Activated naive CD8-positive, alpha-beta T cell (primary cell): ENCODE data around the gene DCLK2.

Experiments used
- H3K27ac Mint-ChIP-seq: one replicate; pipeline ENCODE4 v1.8.0; 2021; ENCODE audit warnings: mixed read lengths
- H3K27me3 Mint-ChIP-seq: one replicate; pipeline ENCODE4 v1.8.0; 2021; ENCODE audit warnings: mixed read lengths
- H3K36me3 Mint-ChIP-seq: one replicate; pipeline ENCODE4 v1.8.0; 2021; ENCODE audit warnings: mixed read lengths
- H3K4me1 Mint-ChIP-seq: one replicate; pipeline ENCODE4 v1.8.0; 2021; ENCODE audit warnings: low read depth, mixed read lengths
- H3K4me3 Mint-ChIP-seq: one replicate; pipeline ENCODE4 v1.8.0; 2021; ENCODE audit warnings: mild to moderate bottlenecking, mixed read lengths
- H3K9me3 Mint-ChIP-seq: one replicate; pipeline ENCODE4 v1.8.0; 2021; ENCODE audit warnings: low read depth, mixed read lengths

The DCLK2 gene

GRCh38 chr4:150235317-150235716 is 157.1 kb downstream of the DCLK2 start:
- peaks cover 7% of the 10 kb centered on the region for H3K27me3 Mint-ChIP-seq
- no peak overlapping the region for H3K4me3 Mint-ChIP-seq
- H3K9me3 Mint-ChIP-seq = no peaks in the 10 kb centered on the region
- no peak overlapping the region for H3K27ac Mint-ChIP-seq
- H3K36me3 Mint-ChIP-seq = no peaks in the 10 kb centered on the region
- no peaks in the 10 kb centered on the region for H3K4me1 Mint-ChIP-seq

- H3K27me3 Mint-ChIP-seq = peaks cover 7% of the 10 kb centered on the region
- H3K27ac Mint-ChIP-seq = no peak overlapping the region
- H3K4me3 Mint-ChIP-seq = no peak overlapping the region
- H3K4me1 Mint-ChIP-seq = no peaks in the 10 kb centered on the region
- no peaks in the 10 kb centered on the region for H3K9me3 Mint-ChIP-seq
- no peaks in the 10 kb centered on the region for H3K36me3 Mint-ChIP-seq
These were observed 157.6 kb downstream of the DCLK2 start for GRCh38 chr4:150235808-150236271.

DNA sequence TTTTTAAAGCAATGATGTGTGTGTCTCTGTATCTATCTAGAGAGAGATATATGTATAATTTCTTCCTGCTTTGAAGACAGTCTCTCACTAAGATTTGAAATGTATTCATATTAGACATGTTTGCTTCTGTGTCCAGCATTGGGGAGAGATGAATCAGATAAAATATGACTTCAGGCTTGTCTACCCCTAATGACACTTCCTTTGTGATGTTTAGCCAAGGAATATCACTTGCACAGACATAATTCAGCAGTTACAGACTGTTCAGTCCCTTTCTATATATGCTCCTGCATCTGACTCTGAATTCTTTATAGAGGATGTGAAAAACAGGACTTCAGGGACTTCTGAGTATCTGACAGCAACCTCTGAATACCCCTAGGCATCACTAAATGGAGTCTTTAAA is 158.4 kb downstream of the DCLK2 start:
- Mint-ChIP-seq H3K4me3 (no peak overlapping the region), H3K9me3 (no peaks in the 10 kb centered on the region), H3K27ac (no peak overlapping the region), H3K36me3 (no peaks in the 10 kb centered on the region), H3K4me1 (no peaks in the 10 kb centered on the region), H3K27me3 (peaks cover 7% of the 10 kb centered on the region)

DNA sequence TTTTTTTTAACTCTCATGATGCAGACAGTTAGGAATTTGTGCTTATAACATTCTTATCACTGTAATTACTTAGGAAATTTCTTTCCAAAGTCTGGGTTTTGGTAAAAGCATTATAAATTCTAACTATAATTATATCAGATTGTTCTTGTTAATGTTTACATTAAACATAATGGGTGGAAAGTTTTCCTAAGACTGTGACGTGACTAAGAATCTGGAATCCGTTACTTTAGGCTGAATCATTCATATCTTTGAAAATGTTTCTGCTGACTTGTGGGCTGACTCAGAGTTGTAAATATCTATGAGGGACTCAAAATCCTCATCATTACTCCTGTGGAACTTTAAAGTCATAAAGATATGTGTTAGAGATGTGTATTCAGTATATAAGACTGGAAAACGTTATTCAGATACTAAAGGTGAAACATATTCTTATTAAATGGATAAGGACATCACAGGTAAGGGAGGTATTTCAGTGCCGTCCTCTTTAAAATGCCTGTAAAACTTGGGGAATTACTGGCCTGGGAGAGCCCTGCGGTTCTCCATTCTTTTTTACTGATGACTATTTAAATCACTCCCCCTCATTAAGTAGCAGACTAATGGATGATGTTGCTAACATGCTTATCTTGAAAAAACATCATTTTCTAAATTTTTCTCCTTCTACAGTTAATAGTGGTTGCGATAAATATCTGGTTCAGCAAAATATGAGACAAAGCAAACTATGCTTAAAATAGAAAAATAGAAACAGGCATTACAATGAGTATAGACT is 159.0 kb downstream of the DCLK2 start:
- no peaks in the 10 kb centered on the region for H3K9me3 Mint-ChIP-seq
- no peak overlapping the region for H3K4me3 Mint-ChIP-seq
- no peaks in the 10 kb centered on the region for H3K4me1 Mint-ChIP-seq
- H3K36me3 Mint-ChIP-seq = no peaks in the 10 kb centered on the region
- H3K27me3 Mint-ChIP-seq = peaks cover 7% of the 10 kb centered on the region
- H3K27ac Mint-ChIP-seq = no peak overlapping the region

- Mint-ChIP-seq H3K4me1 (no peaks in the 10 kb centered on the region), H3K9me3 (no peaks in the 10 kb centered on the region), H3K27ac (no peak overlapping the region), H3K4me3 (no peak overlapping the region), H3K27me3 (peaks cover 7% of the 10 kb centered on the region), H3K36me3 (no peaks in the 10 kb centered on the region)
These were observed 160.3 kb downstream of the DCLK2 start for GRCh38 chr4:150238591-150238990.

- no peaks in the 10 kb centered on the region for H3K4me1 Mint-ChIP-seq
- no peak overlapping the region for H3K27ac Mint-ChIP-seq
- peaks cover 7% of the 10 kb centered on the region for H3K27me3 Mint-ChIP-seq
- no peak overlapping the region for H3K4me3 Mint-ChIP-seq
- H3K36me3 Mint-ChIP-seq = no peaks in the 10 kb centered on the region
- H3K9me3 Mint-ChIP-seq = no peaks in the 10 kb centered on the region
These were observed 161.8 kb downstream of the DCLK2 start for GRCh38 chr4:150240011-150240410.

DNA sequence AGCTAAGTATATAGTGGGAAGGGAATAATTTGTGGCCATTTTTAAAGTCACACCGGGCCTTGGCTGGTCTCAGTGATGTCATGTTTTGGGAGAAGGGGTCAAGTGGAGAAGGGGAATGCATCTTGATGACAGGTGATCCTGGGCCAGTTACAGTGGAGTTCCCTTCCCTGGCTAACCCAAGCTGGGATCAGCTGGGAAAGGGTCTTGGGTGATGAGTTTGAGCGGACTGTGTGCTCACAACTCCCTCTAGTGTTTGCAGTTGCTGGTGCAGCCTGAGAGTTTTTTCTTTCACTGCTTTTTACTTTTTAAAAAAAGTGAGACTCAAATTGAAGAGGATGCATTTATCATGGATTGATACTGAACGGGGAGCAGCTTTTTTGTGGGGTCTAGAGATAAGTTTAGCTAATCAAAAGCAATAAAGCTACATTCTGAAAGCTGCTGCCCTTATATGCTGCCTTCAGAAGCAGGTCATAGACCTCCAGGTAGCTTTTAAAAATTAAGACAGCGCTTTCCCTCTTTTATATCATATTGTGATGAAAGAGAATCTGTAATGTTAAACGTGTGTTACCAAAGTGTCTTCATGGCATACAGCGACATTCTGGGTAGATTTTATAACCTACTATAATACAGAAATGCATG is 164.7 kb downstream of the DCLK2 start:
- H3K27me3 Mint-ChIP-seq = peaks cover 2% of the 10 kb centered on the region
- no peaks in the 10 kb centered on the region for H3K4me1 Mint-ChIP-seq
- no peaks in the 10 kb centered on the region for H3K36me3 Mint-ChIP-seq
- no peak overlapping the region for H3K27ac Mint-ChIP-seq
- H3K9me3 Mint-ChIP-seq = no peaks in the 10 kb centered on the region
- H3K4me3 Mint-ChIP-seq = no peak overlapping the region

DNA sequence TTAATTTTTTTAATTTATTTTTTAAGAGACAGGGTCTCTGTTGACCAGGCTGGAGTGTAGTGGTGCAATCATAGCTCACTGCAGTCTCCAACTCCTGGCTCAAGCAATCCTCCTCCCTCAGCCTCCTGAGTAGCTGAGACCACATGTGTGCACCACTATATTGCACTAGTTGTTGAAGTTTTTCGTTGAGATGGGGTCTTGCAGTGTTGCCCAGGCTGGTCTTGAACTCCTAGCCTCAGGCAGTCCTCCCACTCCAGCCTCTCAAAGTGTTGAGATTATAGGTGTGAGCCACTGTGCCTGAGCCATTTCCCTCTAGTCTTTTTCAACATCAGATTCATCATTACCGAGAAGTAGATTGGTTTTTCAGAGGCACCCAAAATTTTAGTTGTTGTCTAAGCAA is 165.7 kb downstream of the DCLK2 start:
- no peak overlapping the region for H3K4me3 Mint-ChIP-seq
- H3K27ac Mint-ChIP-seq = no peak overlapping the region
- no peaks in the 10 kb centered on the region for H3K9me3 Mint-ChIP-seq

GRCh38 chr4:150244600-150244999 is 166.4 kb downstream of the DCLK2 start:
- H3K27ac Mint-ChIP-seq = no peak overlapping the region
- no peaks in the 10 kb centered on the region for H3K9me3 Mint-ChIP-seq
- no peaks in the 10 kb centered on the region for H3K4me1 Mint-ChIP-seq
- H3K36me3 Mint-ChIP-seq = no peaks in the 10 kb centered on the region
- H3K4me3 Mint-ChIP-seq = no peak overlapping the region
- H3K27me3 Mint-ChIP-seq = peaks cover 2% of the 10 kb centered on the region

More for the DNA sequence above, 165.7 kb downstream of the DCLK2 start:
- Mint-ChIP-seq H3K27me3 (peaks cover 2% of the 10 kb centered on the region), H3K36me3 (no peaks in the 10 kb centered on the region), H3K4me1 (no peaks in the 10 kb centered on the region)

- H3K36me3 Mint-ChIP-seq = no peaks in the 10 kb centered on the region
- no peaks in the 10 kb centered on the region for H3K4me1 Mint-ChIP-seq
- no peaks in the 10 kb centered on the region for H3K9me3 Mint-ChIP-seq
- no peak overlapping the region for H3K27ac Mint-ChIP-seq
- no peak overlapping the region for H3K4me3 Mint-ChIP-seq
- H3K27me3 Mint-ChIP-seq = peaks cover 2% of the 10 kb centered on the region
These were observed 168.9 kb downstream of the DCLK2 start for GRCh38 chr4:150247184-150247583.

DNA sequence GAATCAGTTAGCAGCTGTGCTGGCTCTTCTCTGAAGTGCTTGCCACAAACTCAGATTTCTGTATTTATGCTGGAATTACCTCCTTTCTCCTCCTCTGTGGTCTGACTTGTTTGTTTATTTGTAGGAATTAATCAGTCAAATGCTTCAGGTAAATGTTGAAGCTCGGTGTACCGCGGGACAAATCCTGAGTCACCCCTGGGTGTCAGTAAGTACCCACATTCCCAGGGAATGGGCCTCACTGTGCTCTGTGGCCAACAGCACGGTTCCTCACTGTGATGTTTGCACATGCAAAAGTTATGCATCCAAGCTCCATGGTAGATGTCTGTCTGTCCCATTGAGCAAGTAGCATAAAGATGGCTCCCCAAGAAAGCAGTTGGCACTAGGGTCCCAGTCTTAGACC is 169.9 kb downstream of the DCLK2 start:
- Mint-ChIP-seq H3K36me3 (no peaks in the 10 kb centered on the region), H3K4me1 (no peaks in the 10 kb centered on the region), H3K4me3 (no peak overlapping the region), H3K9me3 (no peaks in the 10 kb centered on the region), H3K27me3 (peaks cover 2% of the 10 kb centered on the region), H3K27ac (no peak overlapping the region)

- H3K27ac Mint-ChIP-seq = no peak overlapping the region
- peaks cover 2% of the 10 kb centered on the region for H3K27me3 Mint-ChIP-seq
- no peak overlapping the region for H3K4me3 Mint-ChIP-seq
- no peaks in the 10 kb centered on the region for H3K9me3 Mint-ChIP-seq
- H3K36me3 Mint-ChIP-seq = no peaks in the 10 kb centered on the region
- H3K4me1 Mint-ChIP-seq = no peaks in the 10 kb centered on the region
These were observed 172.2 kb downstream of the DCLK2 start for GRCh38 chr4:150250293-150250997.

DNA sequence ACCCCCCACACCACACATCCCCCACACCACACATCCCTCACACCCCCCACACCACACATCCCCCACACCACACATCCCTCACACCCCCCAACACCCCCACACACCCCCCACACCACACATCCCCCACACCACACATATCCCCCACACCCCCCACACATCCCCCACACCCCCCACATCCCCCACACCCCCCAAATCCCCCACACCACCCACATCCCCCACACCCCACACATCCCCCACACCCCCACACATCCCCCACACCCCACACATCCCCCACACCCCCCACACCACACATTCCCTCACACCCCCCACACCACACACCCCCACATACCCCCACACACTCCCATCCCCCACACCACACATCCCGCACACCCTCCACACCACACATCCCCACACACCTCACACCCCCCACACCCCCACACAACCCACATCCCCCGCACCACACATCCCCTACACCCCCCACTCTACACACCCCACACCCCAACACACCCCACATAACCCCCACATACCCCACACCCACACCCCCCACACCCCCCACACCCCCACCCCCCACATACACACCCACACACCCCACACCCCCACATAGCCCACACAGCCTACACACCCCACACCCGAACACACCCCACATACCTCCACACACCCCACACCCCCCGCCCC is 172.9 kb downstream of the DCLK2 start:
- Mint-ChIP-seq H3K4me1 (no peaks in the 10 kb centered on the region), H3K9me3 (no peaks in the 10 kb centered on the region), H3K4me3 (no peak overlapping the region), H3K27me3 (peaks cover 2% of the 10 kb centered on the region), H3K36me3 (no peaks in the 10 kb centered on the region), H3K27ac (no peak overlapping the region)

- no peaks in the 10 kb centered on the region for H3K27me3 Mint-ChIP-seq
- H3K4me3 Mint-ChIP-seq = no peak overlapping the region
- H3K4me1 Mint-ChIP-seq = no peaks in the 10 kb centered on the region
- no peaks in the 10 kb centered on the region for H3K9me3 Mint-ChIP-seq
- no peak overlapping the region for H3K27ac Mint-ChIP-seq
- no peaks in the 10 kb centered on the region for H3K36me3 Mint-ChIP-seq
These were observed 173.5 kb downstream of the DCLK2 start for GRCh38 chr4:150251752-150252190.

DNA sequence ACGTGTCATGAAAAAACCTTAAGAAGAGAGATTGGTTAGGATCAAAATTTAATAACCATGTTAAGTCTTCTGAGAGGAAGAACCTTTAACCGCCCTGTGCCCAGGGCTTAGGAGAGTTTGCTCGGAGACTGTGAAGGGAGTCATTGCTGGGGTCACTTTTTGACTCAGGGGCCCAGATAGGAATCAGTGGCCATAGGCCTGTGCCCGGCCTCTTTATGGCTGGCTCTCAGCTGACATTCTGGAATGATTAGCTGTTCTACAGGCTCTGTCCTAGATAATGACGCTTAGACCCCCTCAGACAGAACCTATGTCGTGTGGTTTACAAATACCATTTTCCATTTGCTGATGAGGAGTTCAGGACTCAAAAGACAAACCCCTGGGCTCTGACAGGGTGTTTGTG is 174.1 kb downstream of the DCLK2 start:
- no peak overlapping the region for H3K4me3 Mint-ChIP-seq
- H3K27me3 Mint-ChIP-seq = no peaks in the 10 kb centered on the region
- no peaks in the 10 kb centered on the region for H3K4me1 Mint-ChIP-seq
- no peaks in the 10 kb centered on the region for H3K9me3 Mint-ChIP-seq
- no peak overlapping the region for H3K27ac Mint-ChIP-seq
- H3K36me3 Mint-ChIP-seq = no peaks in the 10 kb centered on the region
